ENCODE data around the gene KCNK16. TPM values are rescaled to one million over a fixed set of nuclear protein-coding genes. Genes with fewer than 3 reads are reported as not detected.
A peak's percentile ranks its signal among the peaks of the same experiment; 100 is the strongest.

The KCNK16 gene
- total and polyA plus RNA-seq, 2 of the 13 experiments (the other 11 are each of a cell fraction or from before 2014, with no cell fraction given), result not detected

DNA sequence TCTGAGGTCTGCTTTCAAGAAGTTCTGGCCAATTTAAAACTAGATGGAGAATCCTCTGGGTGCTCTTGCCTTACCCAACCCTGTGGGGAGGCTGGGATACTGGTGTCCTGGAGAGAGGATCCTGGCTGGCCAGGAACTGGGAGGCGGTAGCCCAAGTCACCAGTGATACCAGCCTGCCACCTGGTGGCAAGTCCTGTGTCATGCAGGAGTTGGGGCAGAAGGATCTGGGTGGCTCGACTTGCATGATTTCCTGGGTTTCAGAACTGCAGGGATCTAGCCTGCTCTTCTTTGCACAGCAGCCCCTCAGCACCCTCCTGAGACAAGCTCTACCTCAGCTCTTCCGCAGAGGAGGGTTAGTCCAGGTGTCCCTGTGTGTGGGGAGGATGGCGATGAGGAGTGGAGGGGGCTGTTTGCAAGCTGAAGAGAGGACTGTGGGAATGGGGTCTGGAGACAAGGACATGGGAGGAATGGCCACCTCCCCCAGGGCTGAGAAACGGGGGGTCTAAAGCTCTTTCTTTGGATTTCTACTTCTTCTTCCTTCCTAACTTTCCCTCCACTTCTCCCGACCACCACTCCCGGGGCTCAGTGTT lies 12.5 kb downstream of the KCNK16 start:
- Histone ChIP-seq H3K4me1 (ENCODE audit: insufficient read depth, low read length) (no peaks in the 10 kb centered on the region), H3K9me3 (ENCODE audit: low read length) (no peaks in the 10 kb centered on the region), H3K4me2 (ENCODE audit: low read depth, low read length) (no peak overlapping the region), H3K9ac (ENCODE audit: insufficient read depth, low read depth, low read length) (no peak overlapping the region), H4K20me1 (ENCODE audit: insufficient read depth, low read length) (peaks cover 5% of the 10 kb centered on the region; the same call in 1 of the 2 replicates), H3K79me2 (ENCODE audit: insufficient read depth, low read length) (no peaks in the 10 kb centered on the region), H2AFZ (ENCODE audit: low read length) (no peak overlapping the region), H3K27me3 (ENCODE audit: control insufficient read depth in 1 of 2, insufficient read depth in 2 of 2, low read length in 2 of 2) (peaks cover 6 to 37% of the 10 kb centered on the region in 2 experiments; a peak in 4 of 5 replicates), H3K4me3 (replicated peaks in 1 of 3; ENCODE audit: insufficient read depth in 1 of 3, low read depth in 2 of 3, low read length in 3 of 3) (no peak overlapping the region), H3K27ac (ENCODE audit: extremely low read length, insufficient read depth, low read length) (no peak overlapping the region), H3K36me3 (replicated peaks in 1 of 2; ENCODE audit: control insufficient read depth in 1 of 2, insufficient read depth in 2 of 2, low read length in 2 of 2) (no peaks in the 10 kb centered on the region)
- ATAC-seq (peak; percentile 88), FAIRE-seq (peak; percentile 83), DNase-seq (ENCODE audit: low spot score) (peak; percentile 58)
- in situ Hi-C loops (cut with HindIII; ENCODE audit: extremely low pct_ligation_motif_present, low pct_unique_long_range_greater_than_20kb), result loop anchor here (5.0 to 10.0 kb wide), 2 partner anchors 305 to 438 kb away; no protein-coding TSS in a partner anchor
- no TSS peak for BruUV-seq (replicated peaks)
- intact Hi-C loops (cut with micrococcal nuclease; ENCODE audit: unreplicated experiment), result loop anchor here (1.0 kb wide), 2 partner anchors 144 to 337 kb away; no protein-coding TSS in a partner anchor
- ChIA-PET POLR2A (no interaction called here), CTCF (ENCODE audit: low intra/inter-chr PET ratio, low total read pairs) (interaction anchor here (1.1 to 3.5 kb wide), 5 partner anchors 140 to 438 kb away, joined by 4 to 28 read pairs (median 8); no protein-coding TSS in a partner anchor)
- under 1% methylated on average over 6 of the region's 7 CpGs for WGBS (ENCODE audit: low lambda C conversion rate)
- TF ChIP-seq, protein P1, sequence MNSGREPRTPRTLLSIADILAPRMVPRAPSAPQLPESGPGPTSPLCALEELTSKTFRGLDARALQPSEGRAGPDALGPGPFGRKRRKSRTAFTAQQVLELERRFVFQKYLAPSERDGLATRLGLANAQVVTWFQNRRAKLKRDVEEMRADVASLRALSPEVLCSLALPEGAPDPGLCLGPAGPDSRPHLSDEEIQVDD (CRISPR knock-in tag; IDR thresholded peaks at IDR 0.05; ENCODE audit: borderline replicate concordance), result no peak
- no peak for TF ChIP-seq ARNT2 (CRISPR knock-in tag; IDR thresholded peaks at IDR 0.05; ENCODE audit: low read depth)
- TF ChIP-seq ZFP36 (IDR thresholded peaks at IDR 0.05; ENCODE audit: borderline replicate concordance, low read depth, low read length, partially characterized antibody), result peak; percentile 39
- peak; percentile 96 for TF ChIP-seq STAG1 (CRISPR knock-in tag; IDR thresholded peaks at IDR 0.05)
- TF ChIP-seq, protein P2, sequence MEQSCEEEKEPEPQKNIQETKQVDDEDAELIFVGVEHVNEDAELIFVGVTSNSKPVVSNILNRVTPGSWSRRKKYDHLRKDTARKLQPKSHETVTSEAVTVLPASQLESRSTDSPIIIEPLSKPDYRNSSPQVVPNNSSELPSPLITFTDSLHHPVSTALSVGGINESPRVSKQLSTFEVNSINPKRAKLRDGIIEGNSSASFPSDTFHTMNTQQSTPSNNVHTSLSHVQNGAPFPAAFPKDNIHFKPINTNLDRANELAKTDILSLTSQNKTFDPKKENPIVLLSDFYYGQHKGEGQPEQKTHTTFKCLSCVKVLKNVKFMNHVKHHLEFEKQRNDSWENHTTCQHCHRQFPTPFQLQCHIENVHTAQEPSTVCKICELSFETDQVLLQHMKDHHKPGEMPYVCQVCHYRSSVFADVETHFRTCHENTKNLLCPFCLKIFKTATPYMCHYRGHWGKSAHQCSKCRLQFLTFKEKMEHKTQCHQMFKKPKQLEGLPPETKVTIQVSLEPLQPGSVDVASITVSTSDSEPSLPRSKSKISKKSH (CRISPR knock-in tag; IDR thresholded peaks at IDR 0.05; ENCODE audit: borderline replicate concordance), result peak; percentile 31; the same call in 1 of the 2 replicates
- 0 out of 2 replicates have a peak, but pooled peaks have one; percentile 32 for TF ChIP-seq ZNF274 (CRISPR knock-in tag; IDR thresholded peaks at IDR 0.05)
- peak; percentile 88 for TF ChIP-seq SMC3 (IDR thresholded peaks at IDR 0.05; ENCODE audit: low read length)
- TF ChIP-seq STAT5B (CRISPR knock-in tag; IDR thresholded peaks at IDR 0.05), result 0 out of 2 replicates have a peak, but pooled peaks have one; percentile 65
- TF ChIP-seq, protein P3, sequence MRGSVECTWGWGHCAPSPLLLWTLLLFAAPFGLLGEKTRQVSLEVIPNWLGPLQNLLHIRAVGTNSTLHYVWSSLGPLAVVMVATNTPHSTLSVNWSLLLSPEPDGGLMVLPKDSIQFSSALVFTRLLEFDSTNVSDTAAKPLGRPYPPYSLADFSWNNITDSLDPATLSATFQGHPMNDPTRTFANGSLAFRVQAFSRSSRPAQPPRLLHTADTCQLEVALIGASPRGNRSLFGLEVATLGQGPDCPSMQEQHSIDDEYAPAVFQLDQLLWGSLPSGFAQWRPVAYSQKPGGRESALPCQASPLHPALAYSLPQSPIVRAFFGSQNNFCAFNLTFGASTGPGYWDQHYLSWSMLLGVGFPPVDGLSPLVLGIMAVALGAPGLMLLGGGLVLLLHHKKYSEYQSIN (CRISPR knock-in tag; IDR thresholded peaks at IDR 0.05; ENCODE audit: borderline replicate concordance), result no peak
- TF ChIP-seq RAD21 (CRISPR knock-in tag; IDR thresholded peaks at IDR 0.05), result peak; percentile 91
- TF ChIP-seq ZNF605 (CRISPR knock-in tag; IDR thresholded peaks at IDR 0.05), result 0 out of 2 replicates have a peak, but pooled peaks have one; percentile 24
- TF ChIP-seq SRY (CRISPR knock-in tag; IDR thresholded peaks at IDR 0.05), result 0 out of 2 replicates have a peak, but pooled peaks have one; percentile 35
- TF ChIP-seq XRCC5 (optimal IDR thresholded peaks at IDR 0.05; ENCODE audit: low read length), result peak; percentile 77
- TF ChIP-seq KDM2A (CRISPR knock-in tag; IDR thresholded peaks at IDR 0.05; ENCODE audit: borderline replicate concordance, low read depth), result peak; percentile 38; the same call in 1 of the 2 replicates
- TF ChIP-seq SALL1 (CRISPR knock-in tag; IDR thresholded peaks at IDR 0.05), result peak; percentile 34; the same call in 1 of the 2 replicates
- TF ChIP-seq, protein P4, sequence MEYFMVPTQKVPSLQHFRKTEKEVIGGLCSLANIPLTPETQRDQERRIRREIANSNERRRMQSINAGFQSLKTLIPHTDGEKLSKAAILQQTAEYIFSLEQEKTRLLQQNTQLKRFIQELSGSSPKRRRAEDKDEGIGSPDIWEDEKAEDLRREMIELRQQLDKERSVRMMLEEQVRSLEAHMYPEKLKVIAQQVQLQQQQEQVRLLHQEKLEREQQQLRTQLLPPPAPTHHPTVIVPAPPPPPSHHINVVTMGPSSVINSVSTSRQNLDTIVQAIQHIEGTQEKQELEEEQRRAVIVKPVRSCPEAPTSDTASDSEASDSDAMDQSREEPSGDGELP (IDR thresholded peaks at IDR 0.05; ENCODE audit: borderline replicate concordance, low read depth), result no peak
- TF ChIP-seq KDM3A (CRISPR knock-in tag; IDR thresholded peaks at IDR 0.05; ENCODE audit: low read depth), result no peak
- no peak for TF ChIP-seq SRSF9 (IDR thresholded peaks at IDR 0.05; ENCODE audit: borderline replicate concordance, insufficient read depth, low read depth, low read length, poor library complexity, severe bottlenecking)

Measured in HepG2 (cell line).